BJ (cell line): ENCODE data around the gene TNS3. TPM values are rescaled to one million over a fixed set of nuclear protein-coding genes. Genes with fewer than 3 reads are reported as not detected.

Experiments
- CTCF ChIA-PET: fragments of 350-600 bp; formaldehyde crosslinking; extraction: SDS; loops from one replicate; lab custom pipeline; 2021; ENCODE audit warnings: antibody characterized with exemption, inconsistent platforms; lab: Yijun Ruan, JAX
- POLR2A ChIA-PET: fragments of 300-600 bp; sonication (Branson Sonifier 250); formaldehyde crosslinking; extraction: SDS; loops from one replicate; lab custom pipeline; 2021; ENCODE audit warnings: antibody characterized with exemption; lab: Charles Lee
- DNase-seq: peaks from one replicate; pipeline ENCODE4 v3.0.0-alpha.2; 2011; ENCODE audit warnings: low read depth
- H3K27me3 ChIP-seq: 2 replicates; pipeline ENCODE4 v1.6.0; 2011; ENCODE audit warnings: low read length; ENCODE audit not compliant: control insufficient read depth, insufficient read depth
- H3K36me3 ChIP-seq: 2 replicates; pipeline ENCODE4 v1.5.1; 2011; ENCODE audit warnings: low read length; ENCODE audit not compliant: control insufficient read depth, insufficient read depth
- H3K4me3 ChIP-seq: 2 replicates; pipeline ENCODE4 v1.5.1; 2011; ENCODE audit warnings: low read depth, mild to moderate bottlenecking, control low read depth, low read length
- CTCF ChIP-seq: IDR thresholded peaks from 2 replicates; pipeline ENCODE4 v1.5.1; 2011; ENCODE audit warnings: low read depth, mild to moderate bottlenecking, control low read depth, inconsistent platforms, low read length, moderate library complexity; ENCODE audit not compliant: insufficient read depth
- polyA plus RNA-seq: library from polyadenylated mRNA; depleted of rRNA; stranded (reverse); fragments of >200 nt; gene quantifications from 2 replicates; pipeline ENCODE4 v1.2.3, GENCODE V29; 2011

The TNS3 gene
- polyA plus RNA-seq, 1 experiment, result 126 TPM

- POLR2A ChIA-PET, result interaction anchor here (0.6 kb wide), 1 partner anchor 275 kb away, joined by 6 read pairs; no protein-coding TSS in a partner anchor
- no peak for DNase-seq
- Histone ChIP-seq H3K36me3 (peaks cover 8% of the 10 kb centered on the region), H3K27me3 (no peaks in the 10 kb centered on the region), H3K4me3 (no peak overlapping the region; the same call in 1 of the 2 replicates)
- CTCF ChIA-PET, result interaction anchor here (0.6 to 1.8 kb wide), 5 partner anchors 10 to 99 kb away, joined by 3 to 4 read pairs (median 3); no protein-coding TSS in a partner anchor
- TF ChIP-seq CTCF, result no peak
These were observed 47.4 kb downstream of the TNS3 start for GRCh38 chr7:47534322-47535034.

GRCh38 chr7:47531584-47532492 lies 50.1 kb downstream of the TNS3 start:
- Histone ChIP-seq H3K4me3 (no peak overlapping the region), H3K36me3 (peaks cover 18% of the 10 kb centered on the region), H3K27me3 (no peaks in the 10 kb centered on the region)
- no peak for DNase-seq
- no peak for TF ChIP-seq CTCF
- POLR2A ChIA-PET, result no interaction called here
- CTCF ChIA-PET, result interaction anchor here (0.7 kb wide), 1 partner anchor 11 kb away, joined by 4 read pairs; no protein-coding TSS in a partner anchor

GRCh38 chr7:47529826-47530555 lies 51.9 kb downstream of the TNS3 start:
- Histone ChIP-seq H3K36me3 (peaks cover 28% of the 10 kb centered on the region), H3K27me3 (no peaks in the 10 kb centered on the region), H3K4me3 (no peak overlapping the region)
- POLR2A ChIA-PET, result no interaction called here
- CTCF ChIA-PET, result no interaction called here
- no peak for DNase-seq
- no peak for TF ChIP-seq CTCF

DNA sequence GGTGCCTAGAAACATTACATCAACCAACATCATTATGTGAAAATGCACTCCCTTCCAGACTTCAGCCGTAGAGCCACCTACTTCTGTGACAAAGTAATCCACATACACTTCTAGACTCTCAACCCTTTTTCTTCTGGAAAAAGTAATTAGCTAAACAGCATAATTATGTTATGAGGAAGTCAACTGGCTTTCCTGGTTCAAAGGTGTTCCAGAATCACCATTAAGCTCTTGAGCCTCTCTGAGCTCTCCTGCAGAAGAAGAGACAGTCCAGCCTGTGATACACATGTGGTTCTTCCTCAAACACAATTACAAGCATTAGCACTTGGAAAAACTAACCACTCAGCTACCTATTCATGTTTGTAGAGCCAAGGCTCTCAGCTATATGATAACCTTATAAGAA lies 52.5 kb downstream of the TNS3 start:
- no peak overlapping the region for H3K4me3 ChIP-seq
- no peaks in the 10 kb centered on the region for H3K27me3 ChIP-seq
- no peak for TF ChIP-seq CTCF
- POLR2A ChIA-PET, result no interaction called here
- CTCF ChIA-PET, result no interaction called here
- peaks cover 27% of the 10 kb centered on the region for H3K36me3 ChIP-seq
- DNase-seq, result no peak
